Uterus (tissue), 4 donors: ENCODE results near the gene SNCG. TPM values are rescaled to one million over a fixed set of nuclear protein-coding genes. Genes with fewer than 3 reads are reported as not detected.
"Not testable (repeated sequence)": the region's sequence is repeated elsewhere in the genome, so short reads cannot be mapped to it uniquely, and the experiment has no call there.

ENCODE experiments used
- DNase-seq, 2 donors: peaks; one replicate each; pipeline ENCODE4 v3.0.0-alpha.2; 2019 to 2020
- H3K27ac ChIP-seq, 2 donors: fragments of 200-600 bp; sonication (generic); 1 replicate in 1 of 2; 2 replicates in 1 of 2; pipeline ENCODE4 v1.5.1; 2016 to 2018
- H3K27me3 ChIP-seq, 2 donors: fragments of 200-600 bp; sonication (generic); one replicate each; pipeline ENCODE4 v1.5.1; 2018 to 2019; ENCODE audit warnings: control low read depth in 1 of 2
- H3K36me3 ChIP-seq, 2 donors: fragments of 200-600 bp; sonication (generic); one replicate each; pipeline ENCODE4 v1.5.1; 2019; ENCODE audit warnings: control low read depth in 1 of 2
- H3K4me1 ChIP-seq, 2 donors: fragments of 200-600 bp; sonication (generic); one replicate each; pipeline ENCODE4 v1.5.1; 2018 to 2019; ENCODE audit warnings: control low read depth in 1 of 2
- H3K4me3 ChIP-seq, 2 donors: fragments of 200-600 bp; sonication (generic); 1 replicate in 1 of 2; 2 replicates in 1 of 2; pipeline ENCODE4 v1.5.1; 2018 to 2019; ENCODE audit warnings: mild to moderate bottlenecking in 1 of 2
- H3K9me3 ChIP-seq, 2 donors: fragments of 200-600 bp; sonication (generic); one replicate each; pipeline ENCODE4 v1.5.1; 2019; ENCODE audit warnings: control low read depth in 1 of 2
- intact Hi-C: fragments of 100-400 bp; cut with DNase I; formaldehyde crosslinking; loops from one replicate; pipeline ENCODE4 v1.15.1; 2023; ENCODE audit warnings: low total_unique reads
- small RNA-seq: library from RNA; depleted of rRNA; stranded (forward); fragments of <200 nt; gene quantifications from one replicate; pipeline ENCODE3, GENCODE V24; 2016
- total RNA-seq, 4 donors: library from RNA; depleted of rRNA in 3 of 4; stranded (reverse); fragments of >200 nt in 3 of 4; gene quantifications; one replicate each; pipeline versions ENCODE4 v1.1.0 to v1.2.4, GENCODE V29; 2014 to 2023
- donor health status: DM: yes; HTN: yes; CAD: no.

Gene SNCG
- total RNA-seq, 4 donors from 2014 or later, result 5.5 to 68.6 (median 36.2) TPM

DNA sequence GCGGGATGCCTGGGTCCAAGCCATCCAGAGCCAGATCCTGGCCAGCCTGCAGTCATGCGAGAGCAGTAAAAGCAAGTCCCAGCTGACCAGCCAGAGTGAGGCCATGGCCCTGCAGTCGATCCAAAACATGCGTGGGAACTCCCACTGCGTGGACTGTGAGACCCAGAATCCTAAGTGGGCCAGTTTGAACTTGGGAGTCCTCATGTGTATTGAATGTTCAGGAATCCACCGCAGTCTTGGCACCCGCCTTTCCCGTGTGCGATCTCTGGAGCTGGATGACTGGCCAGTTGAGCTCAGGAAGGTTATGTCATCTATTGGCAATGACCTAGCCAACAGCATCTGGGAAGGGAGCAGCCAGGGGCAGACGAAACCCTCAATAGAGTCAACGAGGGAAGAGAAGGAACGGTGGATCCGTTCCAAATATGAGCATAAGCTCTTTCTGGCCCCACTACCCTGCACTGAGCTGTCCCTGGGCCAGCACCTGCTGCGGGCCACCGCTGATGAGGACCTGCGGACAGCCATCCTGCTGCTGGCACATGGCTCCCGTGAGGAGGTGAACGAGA is 50.8 kb downstream of the SNCG start:
- H3K36me3 ChIP-seq, H3K27ac ChIP-seq, H3K4me3 ChIP-seq, H3K4me1 ChIP-seq, H3K27me3 ChIP-seq, intact Hi-C loops, DNase-seq, H3K9me3 ChIP-seq: not testable (repeated sequence)

Small RNA genes within 50 kb of the gene (small RNA-seq; reads per million reads assigned to genes)
- not detected for gene BMS1P3

Other genes starting within 250 kb of the SNCG start
- gene BMPR1A, start 202.0 kb upstream of the SNCG start, total RNA-seq, result 100 to 1,000 TPM in 2 of 4 donors, 10 to 100 TPM in 2; 27.4 to 175 (median 69.2) TPM
- 100 to 1,000 TPM in 1 of 4 donors, 10 to 100 TPM in 3; 45.0 to 133 (median 74.2) TPM for gene MMRN2, start 984 bp upstream of the SNCG start, total RNA-seq
- gene ADIRF, start 9.9 kb downstream of the SNCG start, total RNA-seq, result 100 to 1,000 TPM in 3 of 4 donors, 1 to 10 TPM in 1; 8.5 to 368 (median 275) TPM
- gene FAM25A, start 61.7 kb downstream of the SNCG start, total RNA-seq, result not detected
- gene GLUD1, start 136.2 kb downstream of the SNCG start, total RNA-seq, result 100 to 1,000 TPM; 115 to 189 (median 125) TPM
- 10 to 100 TPM; 17.1 to 61.6 (median 30.2) TPM for gene SHLD2, start 136.6 kb downstream of the SNCG start, total RNA-seq